A549 treated with CpdA at 1 μM for 4 hours (cell line): ENCODE measurements around the gene COA1. TPM values are rescaled to one million over a fixed set of nuclear protein-coding genes. Genes with fewer than 3 reads are reported as not detected.

ENCODE experiments used
- total RNA-seq: library from RNA; stranded (reverse); fragments of 200-300 nt; extraction: Qiagen RNA extraction; gene quantifications from 5 replicates; pipeline ENCODE4 v1.2.3, GENCODE V29; 2022; ENCODE audit warnings: low read depth

The COA1 gene, protein sequence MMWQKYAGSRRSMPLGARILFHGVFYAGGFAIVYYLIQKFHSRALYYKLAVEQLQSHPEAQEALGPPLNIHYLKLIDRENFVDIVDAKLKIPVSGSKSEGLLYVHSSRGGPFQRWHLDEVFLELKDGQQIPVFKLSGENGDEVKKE
- 88.5 to 97.2 TPM (median 92.2 TPM) in 5 replicates for total RNA-seq

DNA sequence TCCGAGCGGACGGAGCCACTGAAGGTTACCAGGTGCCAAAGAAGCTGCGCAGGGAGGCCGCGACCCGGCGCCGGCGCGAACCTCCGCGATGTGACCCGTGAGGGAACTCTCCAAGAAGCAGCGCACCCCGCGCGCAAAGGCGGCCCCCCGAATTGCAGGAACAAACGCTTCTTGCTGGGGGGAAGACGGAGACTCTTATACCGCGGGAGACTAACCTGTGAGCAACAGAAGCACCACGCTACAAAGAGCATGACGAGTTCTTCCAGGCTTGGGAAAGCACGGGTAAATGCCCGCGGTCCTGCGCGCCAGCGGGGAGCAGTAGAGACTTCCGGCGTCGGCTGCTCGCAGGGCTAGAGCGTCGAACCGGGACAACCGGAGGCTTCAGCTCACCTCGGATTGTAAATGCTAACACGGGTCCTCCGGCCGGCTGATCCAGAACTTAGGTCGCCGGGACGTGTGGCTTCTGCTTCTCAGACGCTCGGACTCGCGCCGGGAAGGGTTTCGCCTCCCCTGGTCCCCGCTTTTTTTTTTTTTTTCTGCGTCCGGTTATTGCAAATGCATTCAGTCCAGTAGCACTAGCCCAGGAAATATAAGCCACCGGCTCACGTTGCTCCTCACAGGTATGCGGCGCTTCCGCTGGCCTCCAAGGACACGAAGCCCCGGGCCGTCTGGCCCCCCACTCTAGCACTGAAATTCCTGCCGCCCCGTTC is at the start of gene COA1:
Gene COA1 (minus strand): TSS at position 310 of the 710 bp plus-strand sequence. CDS start 80,909 bp downstream, outside the sequence.

GRCh38 chr7:43758029-43758821 is 28.9 kb upstream of the COA1 start, which contains the start of gene BLVRA:
Gene BLVRA, plus strand, starts transcription at chr7:43758680. Its CDS starts 12,479 bp downstream, at chr7:43771159.

Other genes starting within 250 kb of the COA1 start
- gene STK17A, start 146.4 kb downstream of the COA1 start, total RNA-seq: 36.5 to 39.1 TPM (median 37.8 TPM) in 5 replicates
- gene BLVRA, start 29.2 kb upstream of the COA1 start, total RNA-seq: 67.9 to 82.0 TPM (median 70.3 TPM) in 5 replicates
- gene MRPS24, start 140.0 kb upstream of the COA1 start, total RNA-seq: 225 to 269 TPM (median 243 TPM) in 5 replicates
- gene URGCP, start 177.1 kb upstream of the COA1 start, total RNA-seq: 25.8 to 29.6 TPM (median 28.3 TPM) in 5 replicates
- gene UBE2D4, start 196.9 kb upstream of the COA1 start, total RNA-seq: 9.5 to 11.7 TPM (median 10.4 TPM) in 5 replicates